Measurements from ENCODE around the gene MRGPRD.

MRGPRD gene

DNA sequence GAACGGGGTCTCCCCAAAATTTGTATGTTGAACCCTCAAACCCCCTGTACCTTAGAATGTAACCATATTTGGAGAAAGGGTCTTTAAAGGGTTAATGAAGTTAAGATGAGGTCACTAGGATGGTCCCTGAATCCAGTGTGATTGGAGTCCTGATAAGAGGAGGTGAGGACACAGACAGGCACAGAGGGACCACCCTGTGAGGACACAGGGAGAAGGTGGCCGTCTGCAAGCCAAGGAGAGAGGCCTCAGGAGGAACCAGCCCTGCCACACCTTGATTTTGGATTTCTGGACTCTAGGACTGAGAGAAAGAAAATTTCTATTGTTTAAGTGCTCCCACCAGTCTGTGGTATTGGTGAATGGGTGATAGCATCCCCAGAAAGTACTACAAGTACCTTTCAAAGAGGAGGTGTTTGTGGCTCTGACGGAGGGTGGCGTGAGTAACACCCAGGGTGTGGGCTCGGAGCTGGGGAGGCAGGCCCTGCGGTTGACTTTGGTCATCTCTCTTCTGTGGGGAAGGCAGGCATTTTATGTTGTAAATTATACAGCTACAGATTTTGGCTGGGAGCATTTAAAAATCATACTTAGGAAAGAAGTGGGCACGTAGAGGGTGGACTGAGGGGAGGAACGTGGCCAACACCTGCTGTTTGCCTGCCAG, 18.4 kb upstream of the MRGPRD start:
- 89 to 92% methylated on average over 3 to 7 of the region's 8 CpGs for WGBS, 2 experiments (ENCODE audit: insufficient coverage in 2 of 2)
- no peak overlapping the region for H3K27ac ChIP-seq (ENCODE audit: low read depth, low read length, severe bottlenecking)
- no peaks in the 10 kb centered on the region for H3K36me3 ChIP-seq (ENCODE audit: control insufficient read depth, insufficient read depth, low read length)

DNA sequence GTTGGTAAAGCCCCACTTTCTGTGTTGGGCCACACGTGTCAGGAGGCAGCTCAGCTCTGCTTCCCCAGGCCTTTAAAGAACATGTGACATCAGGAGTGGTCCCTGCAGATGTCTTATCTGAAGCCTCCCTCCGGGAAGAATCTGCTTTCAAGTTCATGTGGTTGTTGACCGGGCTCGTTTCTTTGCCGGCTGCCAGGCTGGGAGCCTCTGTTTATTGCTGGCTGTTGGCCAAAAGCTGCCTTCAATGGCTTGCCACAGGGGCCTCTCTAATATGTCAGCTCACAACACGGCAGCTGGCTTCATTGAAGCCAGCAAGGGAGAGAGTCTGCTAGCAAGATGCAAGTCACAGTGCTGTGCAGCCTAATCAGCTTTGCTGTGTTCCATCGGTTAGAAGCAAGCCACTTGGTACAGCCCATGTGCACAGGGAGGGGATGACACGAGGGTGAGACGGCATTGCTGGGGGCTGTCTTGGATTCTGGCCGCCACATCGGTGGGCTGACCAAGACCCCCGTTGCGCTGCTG, 17.7 kb upstream of the MRGPRD start:
- H3K4me1 ChIP-seq (ENCODE audit: control insufficient read depth, insufficient read depth, low read length, poor library complexity, severe bottlenecking) = peaks cover 6% of the 10 kb centered on the region
- 72 to 74% methylated on average over 12 to 13 of the region's 13 CpGs for WGBS, 2 experiments (ENCODE audit: insufficient coverage in 2 of 2)
- H3K4me3 ChIP-seq (ENCODE audit: extremely low read depth, insufficient read depth, low read length, poor library complexity, severe bottlenecking) = no peak overlapping the region
- H3K27ac ChIP-seq (ENCODE audit: low read depth, low read length, severe bottlenecking) = no peak overlapping the region
- H3K36me3 ChIP-seq (ENCODE audit: control insufficient read depth, insufficient read depth, low read length) = no peaks in the 10 kb centered on the region
- H3K9me3 ChIP-seq (ENCODE audit: control insufficient read depth, low read length) = no peaks in the 10 kb centered on the region

More for the DNA sequence above, 18.4 kb upstream of the MRGPRD start:
- no peaks in the 10 kb centered on the region for H3K9me3 ChIP-seq (ENCODE audit: control insufficient read depth, low read length)
- H3K4me1 ChIP-seq (ENCODE audit: control insufficient read depth, insufficient read depth, low read length, poor library complexity, severe bottlenecking) = peaks cover 6% of the 10 kb centered on the region
- H3K4me3 ChIP-seq (ENCODE audit: extremely low read depth, insufficient read depth, low read length, poor library complexity, severe bottlenecking) = no peak overlapping the region

DNA sequence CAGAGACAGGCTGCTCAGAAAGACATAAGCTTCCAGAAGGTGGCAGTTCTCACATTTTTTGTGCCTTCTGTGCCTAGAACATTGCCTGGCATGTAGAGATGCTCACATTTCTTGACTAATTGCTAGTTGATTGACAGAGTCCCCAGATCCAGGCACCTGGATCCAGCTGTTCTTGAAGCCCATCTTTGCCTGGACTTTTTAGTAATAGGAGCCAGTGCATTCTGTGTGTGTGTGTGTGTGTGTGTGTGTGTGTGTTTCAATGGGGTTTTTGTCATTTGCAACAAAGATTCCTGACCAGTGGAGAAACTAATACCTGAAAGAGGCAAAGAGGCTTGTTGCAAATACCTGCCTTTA, 17.2 kb upstream of the MRGPRD start:
- no peak overlapping the region for H3K27ac ChIP-seq (ENCODE audit: low read depth, low read length, severe bottlenecking)
- peaks cover 6% of the 10 kb centered on the region for H3K4me1 ChIP-seq (ENCODE audit: control insufficient read depth, insufficient read depth, low read length, poor library complexity, severe bottlenecking)
- H3K9me3 ChIP-seq (ENCODE audit: control insufficient read depth, low read length) = no peaks in the 10 kb centered on the region
- no peaks in the 10 kb centered on the region for H3K36me3 ChIP-seq (ENCODE audit: control insufficient read depth, insufficient read depth, low read length)
- H3K4me3 ChIP-seq (ENCODE audit: extremely low read depth, insufficient read depth, low read length, poor library complexity, severe bottlenecking) = no peak overlapping the region

DNA sequence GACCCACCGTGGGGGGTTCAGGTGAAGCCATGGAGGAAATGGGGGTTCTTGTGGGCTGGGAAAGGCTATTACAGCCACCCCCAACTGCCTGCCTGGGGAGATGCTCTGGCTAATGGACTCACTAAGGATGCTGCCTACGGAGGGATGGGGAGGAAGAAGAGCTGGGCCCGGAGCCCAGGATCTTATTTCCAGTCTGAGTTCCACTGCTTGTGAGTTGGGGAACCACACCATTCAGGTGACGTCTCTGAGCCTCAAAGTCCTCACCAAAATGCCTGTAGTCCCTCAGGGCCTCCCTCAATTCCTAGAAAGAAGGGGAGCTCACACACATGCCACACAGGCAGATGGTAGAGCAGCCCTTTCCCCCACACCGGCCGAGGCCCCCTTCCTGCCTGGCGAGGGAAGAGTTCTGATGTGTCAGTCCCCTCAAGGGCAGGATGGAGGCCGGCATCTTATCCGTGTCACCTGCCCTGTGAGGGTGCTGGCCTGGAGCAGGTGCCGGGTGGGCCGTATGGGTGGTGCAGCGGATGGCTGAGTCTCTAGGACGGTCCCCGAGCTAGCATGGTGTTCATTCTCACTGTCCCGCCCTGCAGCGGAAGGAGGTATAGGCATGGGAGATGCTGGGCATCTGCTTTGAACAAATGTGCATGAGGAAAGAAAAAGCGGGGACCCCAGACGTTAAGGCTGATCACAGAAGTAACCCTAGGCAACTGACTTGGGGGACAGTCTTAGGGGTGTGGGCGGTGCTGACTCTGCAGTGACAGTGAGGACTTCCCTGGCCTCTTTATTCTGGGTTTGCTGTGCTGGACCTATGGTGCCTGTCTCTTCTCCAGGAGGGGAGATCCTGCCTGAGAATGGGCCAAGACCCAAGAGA, 16.6 kb upstream of the MRGPRD start:
- no peaks in the 10 kb centered on the region for H3K36me3 ChIP-seq (ENCODE audit: control insufficient read depth, insufficient read depth, low read length)
- no peak overlapping the region for H3K4me3 ChIP-seq (ENCODE audit: extremely low read depth, insufficient read depth, low read length, poor library complexity, severe bottlenecking)
- H3K27ac ChIP-seq (ENCODE audit: low read depth, low read length, severe bottlenecking) = no peak overlapping the region
- H3K4me1 ChIP-seq (ENCODE audit: control insufficient read depth, insufficient read depth, low read length, poor library complexity, severe bottlenecking) = peaks cover 6% of the 10 kb centered on the region
- 88 to 95% methylated on average over 14 to 18 of the region's 19 CpGs for WGBS, 2 experiments (ENCODE audit: insufficient coverage in 2 of 2)
- H3K9me3 ChIP-seq (ENCODE audit: control insufficient read depth, low read length) = no peaks in the 10 kb centered on the region

DNA sequence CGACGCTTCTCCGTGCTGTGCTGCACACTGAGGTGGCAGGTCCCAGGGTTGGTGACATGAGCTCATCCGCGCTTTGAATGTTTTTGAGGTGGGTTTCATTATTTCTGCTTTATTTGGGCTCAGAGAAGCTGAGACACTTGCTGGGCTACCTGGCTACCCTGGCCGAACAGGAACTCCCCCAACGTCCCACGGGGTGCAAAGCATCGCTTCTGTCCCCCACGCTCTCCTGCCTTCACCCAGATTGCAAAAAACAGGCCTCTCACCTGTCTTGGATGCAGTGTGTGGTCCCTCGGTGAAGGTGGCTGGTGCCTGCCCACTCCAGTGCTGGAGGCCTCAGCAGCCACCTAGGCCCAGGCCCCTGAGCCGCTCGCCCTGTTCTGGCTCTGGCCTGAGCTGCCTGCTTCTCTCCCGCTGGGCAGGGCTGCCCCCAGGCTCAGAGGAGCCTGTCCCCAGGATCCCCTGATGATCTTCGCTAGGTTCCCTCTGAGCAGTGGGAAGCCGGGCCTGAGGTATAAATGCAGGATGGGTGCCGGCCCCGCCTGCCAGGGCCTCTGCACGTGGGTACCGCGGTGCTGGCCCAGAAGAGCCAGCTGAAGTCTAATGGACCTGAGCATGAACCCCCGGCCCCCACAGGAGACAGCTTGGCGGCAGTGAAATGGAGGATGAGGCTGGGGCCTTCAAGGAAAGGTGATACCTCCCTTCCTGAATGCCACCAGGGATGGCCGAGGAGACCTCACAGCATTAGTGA, 15.8 kb upstream of the MRGPRD start:
- Histone ChIP-seq H3K27ac (ENCODE audit: low read depth, low read length, severe bottlenecking) (no peak overlapping the region), H3K36me3 (ENCODE audit: control insufficient read depth, insufficient read depth, low read length) (no peaks in the 10 kb centered on the region), H3K4me1 (ENCODE audit: control insufficient read depth, insufficient read depth, low read length, poor library complexity, severe bottlenecking) (peaks cover 6% of the 10 kb centered on the region), H3K9me3 (ENCODE audit: control insufficient read depth, low read length) (no peaks in the 10 kb centered on the region), H3K4me3 (ENCODE audit: extremely low read depth, insufficient read depth, low read length, poor library complexity, severe bottlenecking) (no peak overlapping the region)
- WGBS, 2 experiments (ENCODE audit: insufficient coverage in 2 of 2) = 94 to 95% methylated on average over 12 to 22 of the region's 24 CpGs

DNA sequence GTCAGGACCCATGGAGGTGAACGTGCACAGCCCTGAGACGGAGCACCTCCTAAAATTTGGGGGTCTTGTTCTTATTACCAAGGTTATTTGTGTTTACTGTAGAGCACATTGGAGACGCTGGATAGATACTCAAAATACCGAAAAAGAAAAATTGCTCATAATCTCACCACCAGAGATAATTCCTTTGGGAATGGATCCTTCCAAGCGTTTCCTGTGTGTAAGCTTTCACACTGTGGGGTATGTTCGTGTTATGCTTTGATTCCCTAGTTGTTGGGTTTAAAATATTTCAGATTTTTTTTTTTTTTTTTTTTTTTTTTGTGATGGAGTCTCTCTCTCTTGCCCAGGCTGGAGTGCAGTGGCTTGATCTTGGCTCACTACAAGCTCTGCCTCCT, 14.1 kb upstream of the MRGPRD start:
- peaks cover 6% of the 10 kb centered on the region for H3K4me1 ChIP-seq (ENCODE audit: control insufficient read depth, insufficient read depth, low read length, poor library complexity, severe bottlenecking)
- no peak overlapping the region for H3K4me3 ChIP-seq (ENCODE audit: extremely low read depth, insufficient read depth, low read length, poor library complexity, severe bottlenecking)
- 100% methylated on average over 1 to 2 of the region's 6 CpGs for WGBS, 2 experiments (ENCODE audit: insufficient coverage in 2 of 2)
- no peak overlapping the region for H3K27ac ChIP-seq (ENCODE audit: low read depth, low read length, severe bottlenecking)
- H3K9me3 ChIP-seq (ENCODE audit: control insufficient read depth, low read length) = no peaks in the 10 kb centered on the region
- no peaks in the 10 kb centered on the region for H3K36me3 ChIP-seq (ENCODE audit: control insufficient read depth, insufficient read depth, low read length)

DNA sequence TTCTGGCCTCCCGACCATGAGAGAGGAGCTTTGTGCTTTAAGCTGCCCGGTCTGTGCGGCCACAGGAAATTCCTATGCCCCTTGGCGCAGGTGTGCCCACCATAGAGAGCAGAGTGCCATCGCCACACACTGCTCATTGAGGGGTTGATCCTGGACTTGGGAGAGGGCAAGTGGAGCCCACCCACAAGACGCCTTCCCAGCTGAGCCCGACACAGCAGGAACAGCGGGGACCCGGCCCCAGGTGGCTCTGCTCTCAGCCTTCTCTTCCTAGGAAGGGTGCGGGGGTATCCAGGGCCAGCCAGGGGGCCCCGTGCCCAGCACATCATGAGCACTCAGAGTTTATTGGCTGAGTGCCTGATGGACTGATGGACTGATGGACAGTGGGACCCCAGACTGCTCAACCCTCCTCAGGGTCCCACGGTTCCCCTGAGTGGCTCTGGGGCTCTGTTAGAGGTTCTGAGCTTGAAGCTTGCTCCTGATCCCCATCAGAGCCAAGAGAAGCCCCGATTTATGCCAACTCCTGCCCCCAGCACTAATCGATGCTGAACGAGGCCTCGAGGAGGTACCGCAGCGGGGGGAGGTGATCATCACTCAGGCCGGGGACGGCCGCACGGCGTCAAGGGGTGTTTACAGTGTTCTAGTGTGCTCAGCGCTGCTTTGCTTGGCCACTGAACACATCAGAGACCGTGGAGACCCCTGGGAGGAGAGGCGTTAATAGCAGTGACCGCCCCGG, 13.5 kb upstream of the MRGPRD start:
- Histone ChIP-seq H3K36me3 (ENCODE audit: control insufficient read depth, insufficient read depth, low read length) (no peaks in the 10 kb centered on the region), H3K27ac (ENCODE audit: low read depth, low read length, severe bottlenecking) (no peak overlapping the region), H3K4me3 (ENCODE audit: extremely low read depth, insufficient read depth, low read length, poor library complexity, severe bottlenecking) (no peak overlapping the region), H3K4me1 (ENCODE audit: control insufficient read depth, insufficient read depth, low read length, poor library complexity, severe bottlenecking) (peaks cover 6% of the 10 kb centered on the region), H3K9me3 (ENCODE audit: control insufficient read depth, low read length) (no peaks in the 10 kb centered on the region)
- WGBS, 2 experiments (ENCODE audit: insufficient coverage in 2 of 2) = 95 to 97% methylated on average over 24 to 28 of the region's 28 CpGs

DNA sequence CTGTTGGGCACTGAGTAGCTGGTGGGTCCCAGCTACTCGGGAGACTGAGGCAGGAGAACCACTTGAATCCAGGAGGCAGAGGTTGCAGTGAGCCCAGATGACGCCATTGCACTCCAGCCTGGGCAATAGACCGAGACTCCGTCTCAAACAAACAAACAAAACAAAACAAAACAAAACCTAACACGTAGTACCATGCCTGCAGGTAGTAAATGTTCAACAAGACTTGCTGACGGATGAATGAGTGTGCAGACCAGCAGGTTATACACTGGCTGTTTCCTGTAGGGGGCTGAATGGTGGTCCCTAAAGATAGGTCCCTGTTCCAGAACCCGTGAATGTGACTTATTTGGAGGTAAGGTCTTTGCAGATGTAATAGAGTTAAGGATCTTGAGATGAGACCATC, 12.8 kb upstream of the MRGPRD start:
- no peak overlapping the region for H3K4me3 ChIP-seq (ENCODE audit: extremely low read depth, insufficient read depth, low read length, poor library complexity, severe bottlenecking)
- peaks cover 3% of the 10 kb centered on the region for H3K4me1 ChIP-seq (ENCODE audit: control insufficient read depth, insufficient read depth, low read length, poor library complexity, severe bottlenecking)
- 84 to 90% methylated on average over 2 to 6 of the region's 7 CpGs for WGBS, 2 experiments (ENCODE audit: insufficient coverage in 2 of 2)

DNA sequence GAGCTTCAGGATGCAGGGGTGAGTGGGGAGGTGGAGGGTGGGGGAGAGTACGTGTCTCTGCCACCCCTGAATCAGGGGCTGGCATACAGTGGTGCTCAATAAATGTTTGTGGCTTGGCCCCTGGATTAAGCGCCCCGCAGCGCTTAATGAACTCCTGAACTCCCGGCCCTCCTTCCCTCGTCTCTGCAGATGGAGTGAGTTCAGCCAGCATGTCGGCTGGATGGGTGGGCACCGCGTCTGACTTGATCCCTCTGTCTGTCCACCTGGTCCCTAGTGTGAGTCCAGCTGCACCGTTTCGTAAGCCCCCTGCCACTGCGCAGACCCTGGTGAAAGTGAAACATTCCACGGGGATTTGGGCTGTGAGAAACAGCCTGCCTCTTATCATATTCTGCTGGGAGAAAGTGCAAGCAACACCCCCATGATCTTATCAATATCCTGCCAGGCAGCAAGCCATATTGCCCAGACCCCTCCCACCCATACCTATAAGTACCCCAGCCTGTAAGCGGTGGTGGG, 12.0 kb upstream of the MRGPRD start:
- 87 to 89% methylated on average over 12 of the region's 14 CpGs for WGBS, 2 experiments (ENCODE audit: insufficient coverage in 2 of 2)
- no peaks in the 10 kb centered on the region for H3K4me1 ChIP-seq (ENCODE audit: control insufficient read depth, insufficient read depth, low read length, poor library complexity, severe bottlenecking)
- no peaks in the 10 kb centered on the region for H3K36me3 ChIP-seq (ENCODE audit: control insufficient read depth, insufficient read depth, low read length)
- H3K9me3 ChIP-seq (ENCODE audit: control insufficient read depth, low read length) = no peaks in the 10 kb centered on the region
- H3K4me3 ChIP-seq (ENCODE audit: extremely low read depth, insufficient read depth, low read length, poor library complexity, severe bottlenecking) = no peak overlapping the region
- H3K27ac ChIP-seq (ENCODE audit: low read depth, low read length, severe bottlenecking) = no peak overlapping the region

More for the DNA sequence above, 12.8 kb upstream of the MRGPRD start:
- no peaks in the 10 kb centered on the region for H3K9me3 ChIP-seq (ENCODE audit: control insufficient read depth, low read length)
- H3K36me3 ChIP-seq (ENCODE audit: control insufficient read depth, insufficient read depth, low read length) = no peaks in the 10 kb centered on the region
- H3K27ac ChIP-seq (ENCODE audit: low read depth, low read length, severe bottlenecking) = no peak overlapping the region

All from mesodermal cell (in vitro differentiated cells).